ENCODE results near the gene METTL9.

DNA sequence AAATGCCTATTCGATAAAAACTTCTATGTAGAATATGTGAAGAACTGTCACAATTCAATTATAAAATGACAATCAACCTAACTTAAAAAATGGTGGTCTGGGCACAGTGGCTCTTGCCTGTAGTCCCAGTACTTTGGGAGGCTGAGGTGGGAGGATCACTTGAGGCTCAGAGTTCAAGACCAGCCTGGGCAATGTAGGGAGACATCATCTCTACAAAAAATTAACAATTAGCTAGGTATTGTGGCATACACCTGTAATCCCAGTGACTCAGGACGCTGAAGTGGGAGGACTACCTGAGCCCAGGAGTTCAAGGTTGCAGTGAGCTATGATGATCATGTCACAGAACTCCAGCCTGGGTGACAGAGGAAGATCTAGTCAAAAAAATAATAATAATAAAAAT is 18.6 kb upstream of the METTL9 start:
- TF ChIP-seq, protein P1, sequence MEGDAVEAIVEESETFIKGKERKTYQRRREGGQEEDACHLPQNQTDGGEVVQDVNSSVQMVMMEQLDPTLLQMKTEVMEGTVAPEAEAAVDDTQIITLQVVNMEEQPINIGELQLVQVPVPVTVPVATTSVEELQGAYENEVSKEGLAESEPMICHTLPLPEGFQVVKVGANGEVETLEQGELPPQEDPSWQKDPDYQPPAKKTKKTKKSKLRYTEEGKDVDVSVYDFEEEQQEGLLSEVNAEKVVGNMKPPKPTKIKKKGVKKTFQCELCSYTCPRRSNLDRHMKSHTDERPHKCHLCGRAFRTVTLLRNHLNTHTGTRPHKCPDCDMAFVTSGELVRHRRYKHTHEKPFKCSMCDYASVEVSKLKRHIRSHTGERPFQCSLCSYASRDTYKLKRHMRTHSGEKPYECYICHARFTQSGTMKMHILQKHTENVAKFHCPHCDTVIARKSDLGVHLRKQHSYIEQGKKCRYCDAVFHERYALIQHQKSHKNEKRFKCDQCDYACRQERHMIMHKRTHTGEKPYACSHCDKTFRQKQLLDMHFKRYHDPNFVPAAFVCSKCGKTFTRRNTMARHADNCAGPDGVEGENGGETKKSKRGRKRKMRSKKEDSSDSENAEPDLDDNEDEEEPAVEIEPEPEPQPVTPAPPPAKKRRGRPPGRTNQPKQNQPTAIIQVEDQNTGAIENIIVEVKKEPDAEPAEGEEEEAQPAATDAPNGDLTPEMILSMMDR (IDR thresholded peaks at IDR 0.05; ENCODE audit: low read depth, low read length) = no peak
- TF ChIP-seq EZH2phosphoT487 (IDR thresholded peaks at IDR 0.05; ENCODE audit: low read depth) = no peak
